LNCaP clone FGC (cell line): ENCODE results near the gene GP2.

Source experiments
- DNase-seq: peaks from one replicate; pipeline ENCODE4 v3.0.0-alpha.2; 2011; ENCODE audit warnings: low read depth
- H3K4me3 ChIP-seq: 2 replicates; pipeline ENCODE4 v1.5.1; 2011; ENCODE audit warnings: mild to moderate bottlenecking, low read depth, low read length, control low read depth
- TF ChIP-seq, protein P1 (sequence below): IDR thresholded peaks from 2 replicates; pipeline ENCODE4 v1.5.1; 2012; ENCODE audit warnings: mild to moderate bottlenecking; ENCODE audit not compliant: control insufficient read depth, insufficient read depth; ENCODE audit errors: extremely low read depth

Gene GP2

DNA sequence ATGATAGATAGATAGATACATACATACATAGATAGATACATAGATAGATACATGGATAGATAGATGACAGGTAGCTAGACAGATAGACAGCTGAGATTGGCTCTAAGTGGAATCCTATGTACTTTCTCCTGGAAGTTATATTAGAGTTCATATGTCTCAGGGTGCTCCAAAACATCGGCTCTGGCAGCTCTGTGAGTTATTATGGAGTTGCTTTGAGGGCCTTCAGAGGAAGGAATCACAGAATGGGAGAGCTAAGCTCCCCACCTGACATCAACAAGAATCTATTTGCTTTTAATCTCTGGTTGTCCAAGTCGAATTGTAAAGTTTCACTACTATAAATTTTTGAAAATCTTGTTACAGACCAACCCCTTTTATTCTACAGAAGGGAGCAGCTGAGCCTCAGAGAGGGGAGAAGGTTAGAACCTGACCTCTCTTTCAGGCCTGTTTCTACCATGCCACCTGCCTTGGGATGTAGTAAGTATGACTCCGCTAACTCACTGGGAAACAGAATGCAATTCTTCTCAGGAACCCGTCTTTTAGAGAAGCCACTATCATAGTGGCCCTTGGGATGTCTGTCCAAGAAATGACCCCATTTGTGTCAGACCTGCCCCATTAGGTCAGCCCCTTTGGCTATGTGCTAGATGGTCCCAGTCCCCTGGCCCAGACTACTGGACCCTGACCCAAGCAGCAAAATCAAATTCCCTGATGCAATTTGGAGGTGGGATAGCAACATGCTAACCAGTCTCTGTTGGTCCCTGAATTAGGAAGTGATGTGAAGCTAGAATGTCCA is 18.3 kb downstream of the GP2 start:
- TF ChIP-seq, protein P1, sequence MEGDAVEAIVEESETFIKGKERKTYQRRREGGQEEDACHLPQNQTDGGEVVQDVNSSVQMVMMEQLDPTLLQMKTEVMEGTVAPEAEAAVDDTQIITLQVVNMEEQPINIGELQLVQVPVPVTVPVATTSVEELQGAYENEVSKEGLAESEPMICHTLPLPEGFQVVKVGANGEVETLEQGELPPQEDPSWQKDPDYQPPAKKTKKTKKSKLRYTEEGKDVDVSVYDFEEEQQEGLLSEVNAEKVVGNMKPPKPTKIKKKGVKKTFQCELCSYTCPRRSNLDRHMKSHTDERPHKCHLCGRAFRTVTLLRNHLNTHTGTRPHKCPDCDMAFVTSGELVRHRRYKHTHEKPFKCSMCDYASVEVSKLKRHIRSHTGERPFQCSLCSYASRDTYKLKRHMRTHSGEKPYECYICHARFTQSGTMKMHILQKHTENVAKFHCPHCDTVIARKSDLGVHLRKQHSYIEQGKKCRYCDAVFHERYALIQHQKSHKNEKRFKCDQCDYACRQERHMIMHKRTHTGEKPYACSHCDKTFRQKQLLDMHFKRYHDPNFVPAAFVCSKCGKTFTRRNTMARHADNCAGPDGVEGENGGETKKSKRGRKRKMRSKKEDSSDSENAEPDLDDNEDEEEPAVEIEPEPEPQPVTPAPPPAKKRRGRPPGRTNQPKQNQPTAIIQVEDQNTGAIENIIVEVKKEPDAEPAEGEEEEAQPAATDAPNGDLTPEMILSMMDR = no peak
- H3K4me3 ChIP-seq = no peak overlapping the region
- no peak for DNase-seq

DNA sequence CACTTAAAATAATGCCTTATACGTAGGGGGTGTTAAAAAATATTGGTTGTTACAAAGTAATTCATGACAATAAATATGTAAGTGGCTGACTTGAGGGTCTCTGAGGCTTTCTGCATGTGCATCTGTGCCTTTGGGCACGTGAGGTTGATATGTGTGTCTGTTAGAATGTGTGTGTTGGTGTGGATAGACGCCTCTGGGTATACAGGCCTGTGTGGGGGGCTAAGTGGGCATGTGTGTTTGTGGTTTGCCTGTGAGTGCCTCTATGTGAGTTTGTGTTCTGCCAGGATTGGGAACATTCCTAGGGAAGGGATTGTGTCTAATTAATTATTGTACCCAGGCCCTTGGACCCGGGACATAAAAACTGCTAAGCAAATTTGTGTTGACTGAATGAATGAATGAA is 19.0 kb downstream of the GP2 start:
- no peak for DNase-seq
- TF ChIP-seq, protein P1 = no peak
- no peak overlapping the region for H3K4me3 ChIP-seq

DNA sequence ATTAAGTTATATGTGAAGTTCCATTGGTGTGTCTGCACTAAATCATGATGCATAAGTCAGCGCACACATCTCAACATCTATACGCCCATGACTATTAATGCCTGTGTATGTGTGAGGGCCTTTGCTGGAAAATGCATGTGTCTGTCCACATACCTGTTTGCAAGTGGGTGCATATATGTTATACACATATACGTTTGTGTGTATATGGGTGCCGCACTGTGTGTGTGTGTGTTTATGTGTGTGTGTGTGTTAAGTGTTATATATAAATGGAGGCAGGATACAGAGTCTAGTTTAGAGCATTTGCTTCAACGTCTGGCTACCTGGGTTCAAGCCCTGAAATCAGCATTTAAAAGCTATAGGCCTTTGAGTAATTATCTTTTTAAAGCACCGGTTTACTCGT is 19.5 kb downstream of the GP2 start:
- DNase-seq = no peak
- TF ChIP-seq, protein P1 = no peak
- H3K4me3 ChIP-seq = no peak overlapping the region

DNA sequence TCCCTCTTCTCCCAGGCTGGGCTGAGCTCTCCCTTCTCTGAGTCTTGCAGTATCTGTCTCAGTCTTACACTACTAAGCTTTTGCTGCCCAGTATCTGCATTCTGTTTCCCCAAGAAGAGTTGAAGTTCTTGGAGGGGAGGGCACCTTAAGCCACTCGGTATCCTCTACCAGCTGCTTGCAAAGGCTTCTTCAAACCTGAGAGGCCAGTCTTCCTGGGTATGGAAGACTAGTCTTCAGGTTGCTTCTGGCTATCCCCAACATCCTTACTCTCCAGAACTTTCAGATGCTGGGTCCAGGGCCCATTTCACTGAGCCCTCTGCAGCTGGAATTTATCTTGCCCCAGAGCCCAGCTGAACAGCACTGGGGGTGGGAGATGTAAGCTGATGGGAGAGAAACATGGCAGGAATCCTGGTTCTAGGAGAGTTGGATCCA is 20.1 kb downstream of the GP2 start:
- no peak overlapping the region for H3K4me3 ChIP-seq
- TF ChIP-seq, protein P1 = no peak
- no peak for DNase-seq

DNA sequence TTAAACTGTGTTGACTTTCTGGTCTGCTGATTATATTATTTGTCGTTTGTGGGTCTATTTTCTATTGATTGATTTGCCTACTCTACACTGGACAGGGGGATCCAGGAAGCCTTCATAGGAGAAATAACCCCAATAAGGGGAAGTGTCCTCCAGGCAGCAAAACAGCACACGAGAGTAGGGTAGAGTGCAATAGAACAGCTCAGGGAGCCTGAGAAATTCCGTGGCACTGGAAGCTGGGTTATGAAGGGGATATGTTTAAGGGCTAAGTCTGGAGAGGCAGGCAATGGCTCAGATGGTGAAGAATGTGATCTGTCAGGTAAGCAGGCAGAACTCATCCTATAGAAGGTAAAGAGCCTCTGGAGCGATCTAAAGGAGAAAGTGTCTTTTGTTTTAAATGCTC is 20.9 kb downstream of the GP2 start:
- DNase-seq = no peak
- TF ChIP-seq, protein P1 = no peak
- no peak overlapping the region for H3K4me3 ChIP-seq

DNA sequence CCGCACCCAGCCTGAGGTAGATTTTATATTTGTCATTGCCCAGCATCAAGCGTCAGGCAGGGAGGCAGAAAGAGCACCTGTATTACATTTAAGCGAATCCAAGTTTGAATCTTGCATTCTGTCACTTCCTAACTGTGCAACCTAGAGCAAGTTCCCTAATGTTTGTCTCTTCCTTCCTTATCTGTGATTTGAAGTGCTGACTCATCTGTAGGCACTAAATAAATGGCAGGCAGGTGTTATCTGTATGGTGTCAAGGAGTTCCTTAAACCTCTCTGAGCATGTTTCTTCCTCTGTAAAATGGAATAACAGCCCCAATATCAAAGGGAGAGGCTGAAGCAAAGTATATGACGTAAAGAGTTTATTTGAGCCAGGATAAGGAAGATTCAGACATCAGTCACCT is 24.3 kb downstream of the GP2 start:
- TF ChIP-seq, protein P1 = no peak

DNA sequence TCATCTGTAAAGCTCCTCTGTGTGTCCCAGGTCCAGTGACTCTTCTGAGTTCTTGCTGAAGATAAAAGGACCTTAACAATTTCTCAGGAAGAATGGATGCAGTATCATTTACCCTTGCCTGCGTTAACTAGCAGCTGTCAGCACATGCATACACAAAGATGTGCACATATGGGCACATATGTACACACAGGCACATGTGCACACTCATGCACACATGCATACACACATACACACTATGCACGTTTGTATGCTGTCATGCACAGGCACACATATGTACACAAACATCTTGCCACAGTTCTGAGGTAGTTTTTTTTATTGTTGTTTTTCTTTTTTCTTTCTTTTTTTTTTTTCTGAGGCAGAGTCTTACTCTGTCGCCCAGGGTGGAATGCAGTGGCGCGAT is 24.9 kb downstream of the GP2 start:
- TF ChIP-seq, protein P1 = no peak
- H3K4me3 ChIP-seq = no peak overlapping the region
- DNase-seq = no peak

More for the DNA sequence above, 24.3 kb downstream of the GP2 start:
- no peak overlapping the region for H3K4me3 ChIP-seq
- no peak for DNase-seq
